SK-N-MC (cell line): ENCODE data around the gene RBM47.

ENCODE experiments used
- EZH2 ChIP-seq: fragments of 200-600 bp; sonication (generic); IDR thresholded peaks from one replicate; pipeline ENCODE4 v1.6.1; 2017; ENCODE audit warnings: antibody characterized with exemption
- FOXP2 ChIP-seq: optimal IDR thresholded peaks from 2 replicates; pipeline ENCODE3; 2011; ENCODE audit warnings: mild to moderate bottlenecking, moderate library complexity; ENCODE audit not compliant: insufficient read depth; ENCODE audit errors: extremely low read length, control extremely low read depth
- POLR2AphosphoS5 ChIP-seq: IDR thresholded peaks from 2 replicates; pipeline ENCODE4 v1.6.1; 2012; ENCODE audit warnings: mild to moderate bottlenecking, low read depth, low read length, borderline replicate concordance

GRCh38 chr4:40458683-40459082, 171.0 kb downstream of the RBM47 start:
- TF ChIP-seq POLR2AphosphoS5, result no peak
- TF ChIP-seq FOXP2, result no peak
- no peak for TF ChIP-seq EZH2
